Activated T-helper 1 cell treated with Interleukin-2 at 50 U/mL for 16 hours (primary cell): ENCODE measurements around the gene ANKRD31.
"Not testable (repeated sequence)": the region's sequence is repeated elsewhere in the genome, so short reads cannot be mapped to it uniquely, and the experiment has no call there.

Experiments used
- DNase-seq: peaks from one replicate; pipeline ENCODE4 v3.0.0-alpha.2; 2020; ENCODE audit warnings: low read depth

ANKRD31 gene

GRCh38 chr5:75236322-75237316 lies at the start of gene ANKRD31:
ANKRD31 (minus strand) TSS chr5:75236878; CDS start chr5:75236686, 192 bp downstream.
- peak; percentile 87 for DNase-seq

GRCh38 chr5:75286211-75286773 lies 49.6 kb upstream of the ANKRD31 start:
- no peak for DNase-seq

GRCh38 chr5:75282581-75282980 lies 45.9 kb upstream of the ANKRD31 start:
- DNase-seq, result no peak

GRCh38 chr5:75281716-75282465 lies 45.2 kb upstream of the ANKRD31 start:
- DNase-seq, result no peak

- DNase-seq, result no peak
Measured at GRCh38 chr5:75279321-75279720, 42.6 kb upstream of the ANKRD31 start.

GRCh38 chr5:75277463-75277862 lies 40.8 kb upstream of the ANKRD31 start:
- DNase-seq, result no peak

GRCh38 chr5:75275756-75276155 lies 39.1 kb upstream of the ANKRD31 start:
- no peak for DNase-seq

- no peak for DNase-seq
Measured at GRCh38 chr5:75275147-75275546, 38.5 kb upstream of the ANKRD31 start.

- DNase-seq, result no peak
Measured at GRCh38 chr5:75274486-75274885, 37.8 kb upstream of the ANKRD31 start.

GRCh38 chr5:75270605-75271004 lies 33.9 kb upstream of the ANKRD31 start:
- not testable (repeated sequence) for DNase-seq

- no peak for DNase-seq
Measured at GRCh38 chr5:75265731-75266130, 29.1 kb upstream of the ANKRD31 start.

- no peak for DNase-seq
Measured at GRCh38 chr5:75262271-75262670, 25.6 kb upstream of the ANKRD31 start.

- DNase-seq, result no peak
Measured at GRCh38 chr5:75260708-75261107, 24.0 kb upstream of the ANKRD31 start.

GRCh38 chr5:75250452-75250851 lies 13.8 kb upstream of the ANKRD31 start:
- DNase-seq, result not testable (repeated sequence)

GRCh38 chr5:75245023-75245422 lies 8.3 kb upstream of the ANKRD31 start:
- DNase-seq, result no peak

GRCh38 chr5:75243510-75243909 lies 6.8 kb upstream of the ANKRD31 start:
- DNase-seq, result no peak

- no peak for DNase-seq
Measured at GRCh38 chr5:75243100-75243499, 6.4 kb upstream of the ANKRD31 start.

- DNase-seq, result no peak
Measured at GRCh38 chr5:75242067-75242466, 5.4 kb upstream of the ANKRD31 start.

GRCh38 chr5:75239681-75240080 lies 3.0 kb upstream of the ANKRD31 start:
- no peak for DNase-seq

- no peak for DNase-seq
Measured at GRCh38 chr5:75235711-75236110, 967 bp downstream of the ANKRD31 start.

GRCh38 chr5:75234251-75234650 lies 2.4 kb downstream of the ANKRD31 start:
- no peak for DNase-seq

GRCh38 chr5:75226916-75227315 lies 9.8 kb downstream of the ANKRD31 start:
- no peak for DNase-seq

GRCh38 chr5:75225506-75225905 lies 11.2 kb downstream of the ANKRD31 start:
- no peak for DNase-seq
